GM12874 (cell line): ENCODE measurements around the gene ATRNL1.

Experiments
- CTCF ChIP-seq: IDR thresholded peaks from 2 replicates; pipeline ENCODE4 v1.5.1; 2011; ENCODE audit warnings: low read depth, mild to moderate bottlenecking, control low read depth, low read length, moderate library complexity; ENCODE audit not compliant: insufficient read depth

Gene ATRNL1

DNA sequence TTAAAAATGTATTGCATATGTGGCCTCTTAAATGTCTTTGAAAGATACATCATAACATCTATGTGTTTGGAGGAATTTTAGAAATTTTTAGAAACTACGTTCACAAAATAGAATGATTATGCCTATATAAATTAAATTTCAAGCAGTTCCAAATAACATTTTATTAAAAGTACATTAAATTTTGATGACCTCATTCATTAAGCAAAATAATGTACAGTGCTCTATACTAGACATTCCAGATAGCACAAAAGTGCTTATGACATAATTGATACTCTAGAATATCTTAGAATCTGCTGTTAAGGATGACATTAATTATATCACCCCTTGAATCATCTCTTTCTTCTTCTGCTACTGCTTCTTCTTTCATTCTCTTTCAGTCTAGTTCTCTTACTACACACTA is 650.9 kb downstream of the ATRNL1 start:
- no peak for TF ChIP-seq CTCF

DNA sequence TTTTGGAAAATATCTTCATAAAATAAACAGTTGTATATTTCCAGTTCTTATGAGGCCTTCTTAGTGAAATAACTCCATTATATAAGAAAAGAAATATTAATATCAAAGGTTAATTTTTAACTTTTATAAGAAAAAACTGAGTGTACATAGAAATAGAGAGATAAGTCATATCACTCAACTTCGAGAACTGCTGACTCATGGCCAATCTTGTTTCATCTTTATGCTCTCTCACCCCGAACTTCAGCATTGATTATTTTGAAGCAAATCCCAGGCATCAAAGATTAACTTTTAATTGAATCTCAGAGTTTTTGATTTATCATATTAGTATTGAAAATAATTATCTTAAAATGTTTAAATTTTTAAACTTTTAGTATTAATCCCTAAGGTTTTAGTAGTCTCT is 652.8 kb downstream of the ATRNL1 start:
- TF ChIP-seq CTCF = no peak

DNA sequence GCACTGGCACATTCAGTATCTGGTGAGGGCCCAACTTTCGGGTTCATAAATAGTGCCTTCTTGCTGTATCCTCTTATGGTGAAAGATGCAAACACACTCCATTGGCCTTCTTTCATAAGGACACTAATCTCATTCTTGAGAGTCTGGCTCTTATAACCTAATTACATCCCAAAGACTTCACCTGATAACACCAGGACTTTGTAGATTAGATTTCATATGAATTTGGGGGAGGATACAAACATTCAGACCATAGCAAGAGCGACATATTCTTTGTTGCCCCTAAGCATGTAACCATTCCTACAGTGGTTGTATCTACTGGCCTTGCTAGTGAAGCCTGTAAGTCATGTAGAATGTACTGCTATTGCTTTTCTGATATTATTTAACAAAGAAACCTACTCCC is 654.6 kb downstream of the ATRNL1 start:
- TF ChIP-seq CTCF = no peak

GRCh38 chr10:115760131-115760530 is 667.0 kb downstream of the ATRNL1 start:
- no peak for TF ChIP-seq CTCF

- TF ChIP-seq CTCF = no peak
These were observed 668.0 kb downstream of the ATRNL1 start for GRCh38 chr10:115761166-115761565.

GRCh38 chr10:115762029-115762428 is 668.9 kb downstream of the ATRNL1 start:
- TF ChIP-seq CTCF = no peak

- no peak for TF ChIP-seq CTCF
These were observed 678.6 kb downstream of the ATRNL1 start for GRCh38 chr10:115771755-115772154.

GRCh38 chr10:115772606-115773005 is 679.4 kb downstream of the ATRNL1 start:
- TF ChIP-seq CTCF = no peak
